SKM-1 (cell line): ENCODE results near the gene CD34.

ENCODE experiments used
- DNase-seq: peaks from one replicate; lab custom pipeline; 2025; ENCODE audit not compliant: unreplicated experiment; lab: John Stamatoyannopoulos, UW

The CD34 gene

GRCh38 chr1:207857447-207857846 lies 53.5 kb downstream of the CD34 start:
- DNase-seq = no peak

GRCh38 chr1:207856276-207857023 lies 54.5 kb downstream of the CD34 start:
- DNase-seq = no peak

- no peak for DNase-seq
Observed at GRCh38 chr1:207854001-207854400, 56.9 kb downstream of the CD34 start.

- DNase-seq = no peak
Observed at GRCh38 chr1:207853372-207853757, 57.6 kb downstream of the CD34 start.

GRCh38 chr1:207852576-207853371 lies 58.2 kb downstream of the CD34 start:
- DNase-seq = no peak

GRCh38 chr1:207851696-207852095 lies 59.2 kb downstream of the CD34 start:
- no peak for DNase-seq

GRCh38 chr1:207850621-207851407 lies 60.1 kb downstream of the CD34 start:
- no peak for DNase-seq

GRCh38 chr1:207849646-207850045 lies 61.3 kb downstream of the CD34 start:
- no peak for DNase-seq

- no peak for DNase-seq
Observed at GRCh38 chr1:207849016-207849415, 61.9 kb downstream of the CD34 start.

- peak; percentile 92 for DNase-seq
Observed at GRCh38 chr1:207848234-207848633, 62.7 kb downstream of the CD34 start.

GRCh38 chr1:207847116-207847515 lies 63.8 kb downstream of the CD34 start:
- no peak for DNase-seq

GRCh38 chr1:207845109-207845508 lies 65.8 kb downstream of the CD34 start:
- DNase-seq = no peak

GRCh38 chr1:207844371-207844770 lies 66.6 kb downstream of the CD34 start:
- DNase-seq = peak; percentile 79

GRCh38 chr1:207842506-207842905 lies 68.4 kb downstream of the CD34 start:
- no peak for DNase-seq

GRCh38 chr1:207841901-207842300 lies 69.0 kb downstream of the CD34 start:
- DNase-seq = no peak

- peak; percentile 46 for DNase-seq
Observed at GRCh38 chr1:207841293-207841692, 69.6 kb downstream of the CD34 start.

GRCh38 chr1:207840380-207840779 lies 70.5 kb downstream of the CD34 start:
- no peak for DNase-seq

- DNase-seq = no peak
Observed at GRCh38 chr1:207839083-207839413, 71.9 kb downstream of the CD34 start.

GRCh38 chr1:207838156-207839082 lies 72.5 kb downstream of the CD34 start:
- no peak for DNase-seq

- DNase-seq = no peak
Observed at GRCh38 chr1:207837673-207838072, 73.3 kb downstream of the CD34 start.
